Neutrophil (primary cell): Measurements from ENCODE around the gene RAB8B.

Experiments used
- H3K27ac ChIP-seq: fragments of 200-600 bp; sonication (generic); 2 replicates; pipeline ENCODE4 v1.5.1; 2016; ENCODE audit warnings: mild to moderate bottlenecking, moderate library complexity
- H3K27me3 ChIP-seq: fragments of 200-600 bp; sonication (generic); 2 replicates; pipeline ENCODE4 v1.6.0; 2016; ENCODE audit warnings: mild to moderate bottlenecking
- H3K36me3 ChIP-seq: fragments of 200-600 bp; sonication (generic); 2 replicates; pipeline ENCODE4 v1.5.1; 2017
- H3K4me1 ChIP-seq, 2 experiments: fragments of 200-600 bp in 1 of 2; sonication (generic) in 1 of 2; 1 replicate in 1 of 2; 2 replicates in 1 of 2; pipeline versions ENCODE4 v1.5.1 to v1.6.1; 2013 to 2016; ENCODE audit warnings: low read depth in 1 of 2, low read length in 1 of 2, mild to moderate bottlenecking in 1 of 2, moderate library complexity in 1 of 2; ENCODE audit not compliant: control insufficient read depth in 1 of 2, insufficient read depth in 1 of 2
- H3K4me3 ChIP-seq, 2 experiments: fragments of 200-600 bp in 1 of 2; sonication (generic) in 1 of 2; 1 replicate in 1 of 2; 2 replicates in 1 of 2; pipeline ENCODE4 v1.5.1; 2013 to 2016; ENCODE audit warnings: low read depth in 1 of 2, low read length in 1 of 2, mild to moderate bottlenecking in 1 of 2, moderate library complexity in 1 of 2
- H3K9me3 ChIP-seq: fragments of 200-600 bp; sonication (generic); 2 replicates; pipeline ENCODE4 v1.5.1; 2016
- CTCF ChIP-seq: fragments of 200-600 bp; sonication (generic); IDR thresholded peaks from 2 replicates; pipeline ENCODE4 v1.5.1; 2016; ENCODE audit warnings: antibody characterized with exemption

Gene RAB8B

GRCh38 chr15:63172376-63172775 is 17.0 kb upstream of the RAB8B start:
- H3K27me3 ChIP-seq = no peaks in the 10 kb centered on the region
- TF ChIP-seq CTCF = no peak

GRCh38 chr15:63172851-63173451 is 16.5 kb upstream of the RAB8B start:
- no peaks in the 10 kb centered on the region for H3K36me3 ChIP-seq
- no peak for TF ChIP-seq CTCF
- H3K27me3 ChIP-seq = no peaks in the 10 kb centered on the region
- H3K4me3 ChIP-seq = no peak overlapping the region
- no peaks in the 10 kb centered on the region for H3K4me1 ChIP-seq
- H3K27ac ChIP-seq = no peak overlapping the region
- H3K9me3 ChIP-seq = no peaks in the 10 kb centered on the region

More at GRCh38 chr15:63172376-63172775, 17.0 kb upstream of the RAB8B start:
- Histone ChIP-seq H3K4me3 (no peak overlapping the region), H3K27ac (no peak overlapping the region), H3K9me3 (no peaks in the 10 kb centered on the region), H3K36me3 (no peaks in the 10 kb centered on the region), H3K4me1 (no peaks in the 10 kb centered on the region)

GRCh38 chr15:63176302-63176701 is 13.1 kb upstream of the RAB8B start:
- Histone ChIP-seq H3K36me3 (no peaks in the 10 kb centered on the region), H3K27me3 (no peaks in the 10 kb centered on the region), H3K9me3 (no peaks in the 10 kb centered on the region), H3K4me3 (no peak overlapping the region), H3K4me1 (no peaks in the 10 kb centered on the region), H3K27ac (no peak overlapping the region)
- no peak for TF ChIP-seq CTCF

GRCh38 chr15:63178034-63178433 is 11.4 kb upstream of the RAB8B start:
- Histone ChIP-seq H3K36me3 (no peaks in the 10 kb centered on the region), H3K27me3 (no peaks in the 10 kb centered on the region), H3K4me1 (no peaks in the 10 kb centered on the region), H3K27ac (no peak overlapping the region), H3K9me3 (no peaks in the 10 kb centered on the region), H3K4me3 (no peak overlapping the region)
- TF ChIP-seq CTCF = no peak

- TF ChIP-seq CTCF = no peak
- Histone ChIP-seq H3K4me1 (no peaks in the 10 kb centered on the region), H3K4me3 (no peak overlapping the region), H3K36me3 (no peaks in the 10 kb centered on the region), H3K27me3 (no peaks in the 10 kb centered on the region), H3K27ac (no peak overlapping the region), H3K9me3 (no peaks in the 10 kb centered on the region)
Observed at GRCh38 chr15:63180746-63181145, 8.7 kb upstream of the RAB8B start.

- Histone ChIP-seq H3K27ac (no peak overlapping the region), H3K27me3 (no peaks in the 10 kb centered on the region), H3K36me3 (no peaks in the 10 kb centered on the region), H3K4me3 (no peak overlapping the region), H3K4me1 (no peaks in the 10 kb centered on the region), H3K9me3 (no peaks in the 10 kb centered on the region)
- TF ChIP-seq CTCF = no peak
Observed at GRCh38 chr15:63181648-63182047, 7.8 kb upstream of the RAB8B start.
